GM12874 (cell line): ENCODE data around the gene VAMP8.

ENCODE experiments used
- TF ChIP-seq, protein P1 (sequence below): IDR thresholded peaks from 2 replicates; pipeline ENCODE4 v1.5.1; 2011; ENCODE audit warnings: low read depth, mild to moderate bottlenecking, control low read depth, low read length, moderate library complexity; ENCODE audit not compliant: insufficient read depth

VAMP8 gene

DNA sequence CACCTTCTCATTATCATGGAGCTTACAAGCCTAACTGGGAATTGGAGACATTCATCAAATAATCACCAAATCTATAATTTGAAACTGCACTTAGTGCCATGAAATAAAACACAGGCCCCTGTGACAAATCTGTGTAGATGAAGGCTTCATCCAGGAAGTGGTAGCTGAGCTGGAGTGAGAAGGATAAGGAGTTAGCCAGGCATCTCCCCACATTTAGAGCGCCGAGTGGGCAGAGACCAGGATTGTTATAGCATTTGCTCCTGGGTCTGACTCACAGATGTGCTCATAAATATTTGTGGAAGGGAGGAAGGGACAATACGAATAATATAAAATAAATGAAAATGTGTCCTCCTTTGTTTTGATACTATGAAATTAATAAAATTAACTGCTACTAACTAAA is 40.9 kb upstream of the VAMP8 start:
- TF ChIP-seq, protein P1, sequence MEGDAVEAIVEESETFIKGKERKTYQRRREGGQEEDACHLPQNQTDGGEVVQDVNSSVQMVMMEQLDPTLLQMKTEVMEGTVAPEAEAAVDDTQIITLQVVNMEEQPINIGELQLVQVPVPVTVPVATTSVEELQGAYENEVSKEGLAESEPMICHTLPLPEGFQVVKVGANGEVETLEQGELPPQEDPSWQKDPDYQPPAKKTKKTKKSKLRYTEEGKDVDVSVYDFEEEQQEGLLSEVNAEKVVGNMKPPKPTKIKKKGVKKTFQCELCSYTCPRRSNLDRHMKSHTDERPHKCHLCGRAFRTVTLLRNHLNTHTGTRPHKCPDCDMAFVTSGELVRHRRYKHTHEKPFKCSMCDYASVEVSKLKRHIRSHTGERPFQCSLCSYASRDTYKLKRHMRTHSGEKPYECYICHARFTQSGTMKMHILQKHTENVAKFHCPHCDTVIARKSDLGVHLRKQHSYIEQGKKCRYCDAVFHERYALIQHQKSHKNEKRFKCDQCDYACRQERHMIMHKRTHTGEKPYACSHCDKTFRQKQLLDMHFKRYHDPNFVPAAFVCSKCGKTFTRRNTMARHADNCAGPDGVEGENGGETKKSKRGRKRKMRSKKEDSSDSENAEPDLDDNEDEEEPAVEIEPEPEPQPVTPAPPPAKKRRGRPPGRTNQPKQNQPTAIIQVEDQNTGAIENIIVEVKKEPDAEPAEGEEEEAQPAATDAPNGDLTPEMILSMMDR, result no peak

- TF ChIP-seq, protein P1, result no peak
Observed at GRCh38 chr2:85537600-85538506, 39.5 kb upstream of the VAMP8 start.

GRCh38 chr2:85538507-85539360 is 38.7 kb upstream of the VAMP8 start, which contains the start of gene MAT2A:
MAT2A (plus strand) TSS chr2:85539168; CDS start chr2:85539288, 120 bp downstream.
- TF ChIP-seq, protein P1, result peak; percentile 88

- TF ChIP-seq, protein P1, result no peak
Observed at GRCh38 chr2:85539361-85540132, 37.8 kb upstream of the VAMP8 start.

GRCh38 chr2:85540133-85540648 is 37.2 kb upstream of the VAMP8 start:
- TF ChIP-seq, protein P1, result no peak

DNA sequence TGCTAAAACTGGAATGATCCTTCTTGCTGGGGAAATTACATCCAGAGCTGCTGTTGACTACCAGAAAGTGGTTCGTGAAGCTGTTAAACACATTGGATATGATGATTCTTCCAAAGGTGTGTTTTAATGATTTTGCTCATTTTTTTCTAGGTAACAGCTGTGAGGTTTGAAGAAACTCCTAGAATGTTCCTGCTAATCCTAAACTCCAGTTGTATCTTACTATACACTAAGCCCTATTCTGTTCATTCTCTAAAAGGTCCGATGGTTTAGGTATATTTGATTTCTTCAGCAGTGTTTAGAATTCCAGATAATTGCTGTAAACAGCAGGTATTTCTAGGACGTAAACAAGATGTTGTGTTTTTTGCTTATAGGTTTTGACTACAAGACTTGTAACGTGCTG is 36.1 kb upstream of the VAMP8 start:
- TF ChIP-seq, protein P1, result no peak
